Right renal pelvis (tissue), 4 donors: ENCODE measurements around the gene OSBPL1A. TPM values are rescaled to one million over a fixed set of nuclear protein-coding genes. Genes with fewer than 3 reads are reported as not detected.

Experiments
- DNase-seq, 4 donors: peaks; one replicate each; pipeline ENCODE4 v3.0.0-alpha.2; 2013; ENCODE audit warnings: low read depth in 4 of 4, low spot score in 3 of 4, missing footprints in 1 of 4
- polyA plus RNA-seq, 4 donors: library from polyadenylated mRNA; unstranded; fragments of 120-200 nt; gene quantifications; one replicate each; pipeline ENCODE4 v1.2.1, GENCODE V29; 2013; ENCODE audit not compliant: insufficient read length in 4 of 4

OSBPL1A gene
- polyA plus RNA-seq, 4 donors: 51.2 to 57.4 (median 52.4) TPM

DNA sequence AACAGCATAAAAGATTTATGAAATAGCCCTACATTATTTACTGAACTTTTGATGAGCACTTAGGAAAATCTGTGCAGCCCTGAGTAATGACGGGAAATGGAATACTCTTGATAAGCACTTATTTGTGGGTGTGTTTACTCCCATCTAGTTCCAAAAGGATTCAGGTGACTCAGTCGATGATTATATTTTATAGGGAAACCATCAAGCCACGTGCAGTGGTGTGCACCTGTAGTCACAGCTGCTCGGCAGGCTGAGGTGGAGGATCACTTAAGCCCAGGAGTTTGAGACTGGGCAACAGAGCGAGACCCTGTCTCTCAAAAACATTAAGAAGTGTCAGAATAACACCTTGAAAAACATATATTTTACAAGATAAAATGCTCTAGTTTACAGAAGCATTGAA, 166.9 kb downstream of the OSBPL1A start:
- DNase-seq: no peak

DNA sequence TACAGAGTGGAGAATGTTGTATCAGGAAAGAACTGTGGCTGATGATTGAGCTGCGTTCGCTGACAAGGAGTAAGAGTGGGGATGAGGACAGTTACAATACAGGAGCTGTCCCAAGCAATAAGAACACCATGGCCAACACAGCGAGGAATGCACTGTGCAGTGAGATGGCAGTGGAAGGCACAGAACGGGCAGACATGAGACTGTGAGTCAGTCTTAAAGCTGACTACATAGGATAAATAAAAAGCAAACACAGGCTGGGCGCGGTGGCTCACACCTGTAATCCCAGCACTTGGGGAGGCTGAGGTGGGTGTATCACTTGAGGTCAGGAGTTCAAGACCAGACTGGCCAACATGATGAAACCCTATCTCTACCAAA, 169.0 kb downstream of the OSBPL1A start:
- DNase-seq: no peak

DNA sequence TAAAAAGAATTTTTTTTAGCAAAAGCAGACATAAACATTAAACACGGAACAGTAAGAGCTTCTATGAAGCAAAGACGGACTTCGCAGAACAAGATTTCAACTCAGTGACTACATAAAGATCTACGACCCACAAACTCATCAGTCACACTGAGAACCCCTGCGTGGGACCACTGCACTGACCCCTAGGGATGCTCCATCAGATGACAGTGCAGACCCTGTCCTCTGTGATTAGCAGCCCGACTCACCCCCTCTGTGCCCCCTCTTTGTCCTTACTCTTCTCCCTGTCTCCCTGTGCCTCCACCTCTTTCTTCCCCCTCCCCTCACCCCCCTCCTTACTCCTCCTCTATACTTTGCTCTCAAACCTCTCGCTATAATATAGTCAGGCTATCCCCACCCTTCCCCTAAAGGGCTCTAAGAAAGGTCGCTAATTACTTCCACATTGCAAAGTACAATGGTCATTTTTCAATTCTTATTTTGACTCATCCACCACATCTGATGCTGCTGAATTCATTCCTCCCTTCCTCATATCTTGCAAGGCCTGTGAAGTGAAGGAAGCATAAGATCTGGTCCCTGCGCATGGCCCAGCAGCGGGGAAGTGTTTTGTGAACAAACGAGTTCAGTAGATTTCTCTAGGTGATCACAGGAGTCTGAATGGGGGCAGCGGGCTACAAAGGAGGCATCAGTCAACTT, 169.5 kb downstream of the OSBPL1A start:
- no peak for DNase-seq

DNA sequence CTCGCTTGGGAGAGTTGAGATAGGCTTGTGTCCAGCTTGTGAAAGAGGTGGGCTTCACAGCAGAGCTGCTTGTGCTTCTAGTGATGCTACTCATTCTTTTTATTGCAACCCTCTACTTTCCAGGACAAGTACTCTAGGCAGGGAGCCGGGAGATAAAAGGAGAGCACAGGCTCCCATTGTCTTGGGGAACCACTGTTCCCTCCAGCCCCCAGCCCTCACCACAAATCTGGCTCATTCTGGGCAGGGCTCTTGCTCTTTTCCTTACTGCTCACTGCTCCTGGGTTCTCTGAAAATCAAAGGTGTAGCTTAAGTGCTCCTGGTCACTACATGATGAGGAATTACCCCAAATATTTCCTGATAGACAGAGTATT, 177.3 kb downstream of the OSBPL1A start:
- DNase-seq: no peak

DNA sequence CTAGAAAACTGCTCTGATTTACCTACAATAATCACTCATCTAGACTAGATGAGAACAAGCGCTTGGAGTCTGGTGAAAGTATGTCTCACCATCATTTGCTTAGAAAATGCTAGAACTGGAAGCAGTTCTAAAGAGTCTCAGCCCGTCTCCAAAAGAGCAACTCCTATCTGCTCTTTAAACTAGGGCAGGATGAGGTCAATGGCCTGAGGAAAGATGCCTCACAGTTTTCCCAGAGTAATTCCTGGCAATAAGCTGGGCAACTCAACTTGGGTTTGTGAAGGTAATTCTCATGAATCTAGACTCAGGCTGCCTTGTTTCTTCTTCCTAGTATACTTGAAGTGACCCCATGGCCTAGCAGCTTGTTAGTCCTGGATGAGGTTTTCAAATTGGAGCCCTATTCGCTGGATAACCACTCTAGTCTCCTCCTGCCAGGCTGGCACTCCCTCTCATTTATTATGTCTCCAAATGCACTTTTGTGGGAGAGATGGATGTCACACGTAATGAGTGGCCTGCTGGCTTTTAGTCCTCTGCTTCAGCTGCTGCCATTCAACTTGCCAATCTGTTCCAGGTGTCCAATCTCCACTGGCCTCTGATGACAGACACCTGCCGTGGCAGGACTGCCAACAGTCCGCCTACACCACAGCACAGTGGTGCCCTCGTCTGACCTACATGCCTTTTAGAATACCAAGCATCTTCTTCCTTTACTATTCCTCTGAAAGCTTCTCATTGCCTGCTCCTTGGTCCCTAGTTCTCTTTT, 177.9 kb downstream of the OSBPL1A start:
- no peak for DNase-seq

DNA sequence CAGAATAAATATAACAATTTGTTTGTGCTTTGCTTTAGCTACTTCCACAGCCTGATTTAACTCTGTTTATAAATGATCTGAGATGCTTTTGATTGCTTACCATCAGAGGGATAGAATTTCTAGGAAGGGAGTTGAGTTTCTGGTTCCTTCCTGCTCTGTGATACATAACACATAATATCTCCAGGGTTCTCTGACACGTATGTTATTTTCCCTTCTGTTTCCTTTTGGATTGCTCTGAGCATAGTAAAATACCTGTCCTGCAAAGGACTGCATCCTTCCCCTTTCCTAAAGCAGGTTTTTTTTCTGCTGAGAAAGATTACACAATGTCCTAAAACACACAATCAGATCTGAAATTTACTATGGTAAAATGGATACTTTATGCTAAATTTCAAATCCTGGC, 182.7 kb downstream of the OSBPL1A start:
- DNase-seq: no peak

DNA sequence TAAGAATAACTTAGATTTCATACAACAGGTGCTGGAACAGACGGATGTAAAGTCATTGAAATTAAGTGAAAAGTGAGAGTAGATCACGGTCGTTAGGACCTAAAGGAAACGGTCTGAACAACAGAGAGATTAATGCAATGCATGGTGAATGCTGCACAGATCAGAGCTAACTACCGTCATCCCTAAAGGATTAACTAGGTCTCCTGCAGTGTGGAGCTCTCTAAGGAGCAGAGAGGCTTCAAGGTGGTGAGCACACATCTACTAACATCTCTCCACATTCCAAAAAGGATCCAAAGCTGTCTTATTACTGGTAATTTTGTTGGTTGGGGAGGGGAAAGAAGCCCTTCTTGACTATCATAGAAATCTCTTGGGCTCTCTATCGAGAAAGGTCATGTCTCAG, 183.5 kb downstream of the OSBPL1A start:
- DNase-seq: no peak

DNA sequence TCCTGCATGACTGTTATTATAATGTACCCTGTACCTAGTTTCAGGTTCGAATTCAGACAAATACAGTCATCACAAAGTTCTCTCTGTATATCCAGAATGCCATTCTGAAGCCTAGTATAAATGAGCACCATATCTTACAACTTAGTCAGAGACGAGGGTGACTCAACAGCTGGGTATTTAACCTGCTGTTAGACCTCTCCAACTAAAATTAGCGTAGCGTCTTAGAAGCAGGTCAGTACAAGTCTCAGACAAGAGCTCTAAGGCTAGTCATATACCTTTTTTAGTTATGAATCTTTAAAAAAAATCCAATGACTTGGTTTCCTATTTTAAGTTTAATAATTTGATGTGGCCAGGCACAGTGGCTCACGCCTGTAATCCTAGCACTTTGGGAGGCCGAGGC, 184.7 kb downstream of the OSBPL1A start:
- DNase-seq: no peak

DNA sequence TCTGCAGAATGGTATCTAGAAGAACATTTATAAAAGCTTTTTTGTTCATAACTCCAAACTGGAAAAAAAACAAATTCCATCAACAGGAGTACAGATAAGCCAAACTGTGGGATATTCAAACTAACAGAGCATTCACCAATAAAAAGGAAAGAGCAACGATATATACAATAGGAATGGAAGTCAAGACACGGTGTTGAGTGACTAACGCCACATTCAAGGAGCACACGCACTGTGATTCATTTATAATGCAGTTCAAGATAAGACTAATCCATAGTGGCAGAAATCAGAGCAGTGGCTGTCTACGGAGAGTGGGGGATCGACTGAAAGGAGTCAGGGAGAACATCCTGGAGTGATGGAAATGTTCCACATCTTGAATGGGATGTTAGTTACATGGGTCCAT, 188.1 kb downstream of the OSBPL1A start:
- DNase-seq: no peak

DNA sequence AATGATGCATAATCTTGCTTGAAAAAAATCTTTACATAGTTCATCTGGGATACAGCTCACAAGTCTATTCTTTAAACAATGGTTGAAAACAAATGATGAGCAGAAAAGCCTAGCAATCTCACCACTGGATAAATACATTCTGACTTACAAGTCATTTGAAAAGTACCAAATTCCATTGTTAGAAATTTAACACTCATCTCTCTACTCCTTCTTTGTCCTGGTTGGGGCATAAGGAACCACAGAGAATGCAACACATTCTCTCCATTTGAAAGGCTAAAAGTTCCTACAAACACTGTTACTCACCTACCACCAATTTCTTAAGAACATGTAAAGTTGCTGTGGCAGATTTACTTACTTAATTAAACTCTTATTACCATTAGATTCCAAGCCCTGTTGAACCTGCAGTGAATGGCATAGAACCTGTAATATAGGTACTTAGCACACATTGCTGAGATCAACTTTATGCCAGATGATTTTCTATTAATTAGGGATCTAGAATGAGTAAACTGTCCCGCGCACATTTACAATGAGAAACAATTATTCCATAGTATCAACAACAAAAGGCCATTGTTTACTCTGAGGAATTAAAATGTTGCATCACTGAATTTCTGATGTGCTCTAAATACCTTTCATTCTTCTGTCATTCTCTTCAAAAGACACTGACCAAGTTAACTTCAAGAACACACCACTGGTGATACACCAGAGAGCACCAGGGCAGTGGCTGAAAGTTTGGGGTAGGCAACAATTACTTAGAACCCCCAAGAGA, 189.2 kb downstream of the OSBPL1A start:
- DNase-seq: no peak

DNA sequence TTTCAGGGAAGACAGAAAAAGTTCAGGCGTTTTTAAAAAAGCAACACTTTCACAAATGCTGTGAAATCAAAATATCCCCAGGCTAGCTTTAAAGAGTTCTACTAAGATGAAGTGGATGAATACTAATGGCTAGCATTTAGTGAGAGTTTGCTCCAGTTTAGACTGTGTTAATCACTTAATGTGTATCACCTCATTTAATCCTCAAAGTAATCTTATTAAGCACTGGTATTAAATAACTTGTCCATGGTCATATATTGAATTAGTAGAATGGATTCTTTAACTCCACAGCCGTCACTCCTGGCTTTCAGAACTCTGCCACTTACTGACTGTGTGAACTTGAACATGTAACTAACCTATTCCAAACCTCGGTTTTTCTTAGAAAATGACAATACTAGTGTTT, 192.7 kb downstream of the OSBPL1A start:
- DNase-seq: no peak

DNA sequence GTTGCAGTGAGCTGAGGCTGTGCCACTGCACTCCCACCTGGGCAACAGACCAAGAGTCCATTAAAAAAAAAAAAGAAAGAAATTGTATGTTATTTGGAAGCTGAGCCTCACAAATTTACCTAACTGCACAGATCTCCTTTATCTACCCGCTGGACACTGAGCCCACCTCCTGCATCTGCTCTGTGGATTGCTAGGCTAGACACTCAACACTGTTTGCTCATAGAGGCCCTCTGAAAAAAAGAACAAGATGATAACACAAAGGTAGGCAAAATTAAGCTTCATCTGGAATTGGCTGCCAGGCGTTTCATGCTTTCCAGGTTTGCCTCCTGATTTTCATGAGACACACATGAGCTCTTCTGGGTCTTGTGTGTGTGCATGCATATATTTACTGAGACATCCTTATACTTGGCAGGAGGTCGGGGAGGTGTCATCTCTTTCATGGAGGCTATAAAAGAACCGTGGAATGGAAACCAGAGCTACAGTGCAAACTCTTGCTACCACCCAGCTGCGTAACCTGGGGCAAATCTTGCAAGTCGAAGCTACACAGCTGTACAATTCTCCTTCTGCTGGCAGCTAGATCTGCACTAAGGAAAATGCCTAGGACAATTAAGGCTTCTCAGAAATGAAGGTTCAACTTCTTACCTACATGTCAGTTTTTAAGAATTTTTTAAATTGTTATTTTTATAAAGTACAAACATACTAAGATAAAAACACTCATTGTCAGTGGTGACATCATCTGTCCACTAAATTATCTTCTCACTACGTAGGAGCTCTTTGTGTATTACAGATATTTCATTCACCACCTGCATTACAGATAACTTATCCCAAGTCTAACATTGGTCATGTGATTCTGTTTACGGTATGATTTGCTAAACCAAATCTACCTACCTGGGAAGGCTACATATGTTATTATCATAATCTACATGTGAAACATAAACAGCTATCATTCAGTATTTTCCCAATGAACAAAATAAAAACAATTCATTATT, 195.6 kb downstream of the OSBPL1A start:
- DNase-seq: no peak

DNA sequence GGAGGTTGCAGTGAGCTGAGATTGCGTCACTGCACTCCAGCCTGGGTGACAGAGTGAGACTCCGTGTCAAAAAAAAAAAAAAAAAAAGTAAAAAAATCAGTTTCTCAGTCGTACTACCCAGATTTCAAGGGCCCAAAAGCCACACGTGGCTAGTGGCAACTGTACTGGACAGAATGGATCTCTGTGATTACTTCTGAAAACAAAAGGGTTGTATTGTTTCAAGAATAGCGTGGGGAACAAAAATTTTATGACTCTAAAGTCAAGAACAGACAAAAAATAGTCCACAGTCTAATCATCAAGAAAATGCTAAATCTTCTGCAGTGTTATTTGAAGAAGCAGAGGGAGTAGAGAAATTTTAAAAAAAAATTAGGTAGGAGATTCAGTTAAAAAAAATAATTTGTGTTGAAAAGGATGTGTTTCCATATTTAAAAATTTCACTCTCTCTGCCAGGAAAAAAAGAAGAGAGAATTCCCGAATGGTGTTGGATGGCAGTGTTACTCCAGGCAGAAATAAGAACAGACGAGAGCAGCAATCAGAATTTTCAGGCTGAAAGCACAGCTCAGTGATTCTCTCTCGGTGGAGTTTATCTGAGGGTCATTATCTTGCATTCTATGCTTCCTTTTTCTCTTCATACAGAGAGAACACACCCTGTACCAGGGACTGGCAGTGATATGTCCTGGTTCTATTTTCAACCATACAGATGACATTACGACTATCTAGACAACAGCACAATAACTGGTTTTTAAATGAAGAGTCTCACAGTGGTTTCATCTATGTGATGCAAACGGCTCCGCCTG, 196.9 kb downstream of the OSBPL1A start:
- DNase-seq: no peak

DNA sequence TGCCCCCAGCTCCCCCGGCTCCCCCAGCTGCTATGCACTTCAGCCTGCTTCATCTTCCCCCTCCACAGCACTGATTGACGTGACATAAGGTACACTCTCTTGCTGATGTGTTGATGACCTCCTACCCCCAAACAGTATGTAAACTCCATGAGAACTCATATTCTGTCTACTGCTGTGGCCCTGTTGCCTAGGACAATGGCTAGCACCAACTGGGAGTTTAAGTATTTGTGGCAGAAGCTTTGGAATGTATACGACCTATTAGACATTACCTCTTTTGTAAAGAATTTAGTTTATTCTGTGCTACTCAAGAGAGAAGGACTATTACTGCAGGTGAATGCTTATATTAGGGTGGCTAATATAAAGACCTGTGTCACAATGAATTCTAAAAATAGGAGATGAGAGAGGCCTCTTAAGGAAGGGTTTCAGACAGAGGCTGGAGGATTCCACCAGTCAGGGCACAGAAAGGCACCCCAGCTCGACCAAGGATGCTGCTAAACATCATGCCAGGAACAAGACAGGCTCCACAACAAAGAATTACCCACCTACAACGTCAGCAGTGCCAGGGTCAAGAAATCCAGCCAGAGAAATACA, 198.2 kb downstream of the OSBPL1A start:
- DNase-seq: no peak

DNA sequence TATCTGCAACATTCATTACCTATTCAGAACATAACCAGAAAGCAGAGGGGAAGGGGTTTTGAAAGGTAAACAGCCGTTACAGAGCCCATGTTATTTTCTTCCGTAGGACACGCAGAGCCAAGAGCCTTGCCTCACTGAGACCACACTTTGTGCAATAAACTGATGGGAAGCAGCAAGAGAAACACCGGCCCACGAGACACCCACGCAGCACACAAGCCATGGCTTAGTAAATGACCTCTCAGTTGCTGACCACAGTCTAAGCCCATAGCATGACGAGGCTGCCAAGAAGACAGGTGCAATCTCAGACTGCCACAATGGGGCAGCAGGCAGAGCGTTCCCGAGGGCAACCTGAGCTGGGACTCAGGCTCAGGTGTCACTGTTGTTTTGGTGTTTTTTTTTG, 199.2 kb downstream of the OSBPL1A start:
- DNase-seq: no peak

DNA sequence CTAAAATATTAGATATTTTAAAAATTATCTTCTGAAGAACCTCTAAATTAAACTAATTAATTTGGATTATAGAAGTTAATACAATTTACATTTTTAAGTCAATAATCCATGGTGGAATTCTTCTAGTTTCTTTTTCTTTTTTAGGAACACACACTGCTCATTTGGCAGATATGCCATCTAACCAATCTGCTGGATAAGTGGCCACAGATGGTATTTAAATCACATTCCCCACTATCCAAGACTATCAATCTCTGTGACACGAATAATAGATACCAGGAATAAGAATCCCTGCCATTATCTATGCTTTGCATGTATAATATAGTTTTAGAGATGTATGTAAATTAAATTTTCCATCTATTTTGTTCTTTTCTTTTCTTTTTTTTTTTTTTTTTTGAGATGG, 200.2 kb downstream of the OSBPL1A start:
- no peak for DNase-seq

DNA sequence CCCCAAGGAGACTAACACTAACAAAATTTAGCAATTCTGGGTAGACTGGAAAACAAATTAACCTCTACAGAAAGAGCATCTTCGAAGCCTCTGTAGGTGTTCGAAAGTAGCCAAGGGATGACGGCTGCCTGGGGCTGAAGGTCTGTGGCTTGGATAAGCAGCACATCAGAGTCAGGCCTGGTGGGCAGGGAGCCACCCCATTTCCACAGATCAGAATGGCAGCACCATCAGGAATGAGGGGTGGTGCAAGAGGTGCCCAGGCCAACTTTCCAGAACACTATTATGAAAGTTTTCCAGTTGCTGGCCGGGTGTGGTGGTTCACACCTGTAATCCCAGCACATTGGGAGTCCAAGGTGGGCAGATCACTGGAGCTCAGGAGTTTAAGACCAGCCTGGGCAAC, 200.9 kb downstream of the OSBPL1A start:
- DNase-seq: no peak

DNA sequence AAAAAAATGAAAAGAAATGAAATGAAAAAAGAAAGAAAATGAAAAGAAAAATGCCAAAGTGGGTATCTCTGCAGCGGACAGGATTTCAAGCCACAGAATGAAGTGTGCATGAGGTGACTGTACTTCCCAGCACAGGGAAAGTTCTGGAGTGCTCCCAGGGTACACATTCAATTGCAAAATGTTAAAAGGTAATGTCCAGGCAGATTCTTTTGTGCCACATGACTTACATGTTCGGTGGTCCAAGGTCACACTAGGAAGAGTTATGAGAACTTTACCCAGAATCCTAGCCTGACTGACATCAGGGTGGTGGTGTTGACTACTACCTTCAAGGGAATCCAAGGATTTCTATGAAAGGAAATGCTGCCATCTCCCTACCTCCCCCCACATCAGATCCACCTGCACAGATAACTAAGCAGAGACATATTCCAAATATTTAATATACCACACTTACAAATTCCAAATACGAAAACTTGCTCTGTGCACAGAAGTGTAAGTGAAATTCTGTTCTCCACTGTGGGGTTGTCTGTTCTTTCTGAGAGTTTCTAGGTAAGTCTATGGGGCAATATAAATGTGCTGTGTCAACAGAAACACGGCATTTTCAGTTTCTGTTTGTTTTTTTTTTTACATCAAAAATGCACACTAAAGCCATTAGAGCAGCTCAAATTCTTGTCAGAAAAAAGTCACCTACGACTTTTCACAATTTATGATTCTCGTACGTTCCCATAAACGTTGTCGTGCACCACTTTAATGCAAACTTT, 202.1 kb downstream of the OSBPL1A start:
- no peak for DNase-seq

DNA sequence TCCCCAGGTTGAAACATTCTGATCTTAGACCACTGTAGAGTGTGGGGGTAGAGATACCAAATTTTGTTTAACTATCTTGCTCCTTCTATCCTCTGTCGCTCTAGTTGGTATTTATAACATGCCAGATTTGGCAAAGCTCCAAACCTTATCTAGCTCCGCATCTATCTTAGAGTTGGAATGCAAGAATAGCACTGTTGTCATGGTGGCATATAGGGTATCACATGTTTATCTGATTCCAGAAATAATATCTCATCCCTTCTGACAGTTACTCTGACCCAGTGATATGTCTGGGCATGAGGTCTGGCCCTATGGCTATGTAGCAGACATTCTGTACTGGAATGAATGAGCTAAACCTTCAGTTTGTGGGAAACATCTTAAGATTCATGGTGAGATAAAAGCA, 207.0 kb downstream of the OSBPL1A start:
- no peak for DNase-seq
